SK-N-SH (cell line): ENCODE data around the gene CDKN1A. TPM values are rescaled to one million over a fixed set of nuclear protein-coding genes. Genes with fewer than 3 reads are reported as not detected.

ENCODE experiments used
- CTCF ChIA-PET: fragments of 300-600, 350-600 bp; formaldehyde crosslinking; extraction: SDS; loops from one replicate; lab custom pipeline; 2021; lab: Yijun Ruan, JAX
- POLR2A ChIA-PET: fragments of 350-600 bp; sonication (Branson Sonifier 250); formaldehyde crosslinking; extraction: SDS; loops from one replicate; lab custom pipeline; 2020; ENCODE audit warnings: antibody characterized with exemption, inconsistent platforms; lab: Yijun Ruan, JAX
- DNase-seq: peaks from one replicate; pipeline ENCODE4 v3.0.0; 2012
- H2AFZ ChIP-seq: fragments of 200-600 bp; sonication (generic); 2 replicates; pipeline ENCODE4 v1.8.1; 2016; ENCODE audit warnings: antibody characterized with exemption, mild to moderate bottlenecking, low read depth
- H3F3A ChIP-seq: fragments of 200-600 bp; sonication (generic); replicated peaks from 2 replicates; pipeline ENCODE3; 2016; ENCODE audit warnings: antibody characterized with exemption, mild to moderate bottlenecking; ENCODE audit not compliant: insufficient read depth
- H3K27ac ChIP-seq, 2 experiments: fragments of 200-500 bp in 1 of 2; fragments of 200-600 bp in 1 of 2; sonication (Bioruptor generic) in 1 of 2; sonication (generic), shearing (Covaris generic) in 1 of 2; 2 replicates each; pipeline versions ENCODE4 v1.5.1 to v1.6.1; 2014 to 2016; ENCODE audit warnings: low read depth in 2 of 2, inconsistent platforms in 1 of 2, low read length in 1 of 2, mild to moderate bottlenecking in 1 of 2, mixed read lengths in 1 of 2
- H3K27me3 ChIP-seq: fragments of 200-600 bp; sonication (generic), shearing (Covaris generic); 2 replicates; pipeline ENCODE4 v1.6.1; 2016; ENCODE audit warnings: mixed run types; ENCODE audit not compliant: insufficient read depth
- H3K36me3 ChIP-seq, 2 experiments: fragments of 200-500 bp in 1 of 2; fragments of 200-600 bp in 1 of 2; sonication (Bioruptor generic) in 1 of 2; sonication (generic) in 1 of 2; replicated peaks in 1 of 2; 2 replicates each; pipeline versions ENCODE3 to v1.5.1; 2014 to 2016; ENCODE audit warnings: low read length in 1 of 2, mild to moderate bottlenecking in 1 of 2; ENCODE audit not compliant: insufficient read depth in 2 of 2, control insufficient read depth in 1 of 2
- H3K4me1 ChIP-seq, 2 experiments: fragments of 200-500 bp in 1 of 2; fragments of 200-600 bp in 1 of 2; sonication (Bioruptor generic) in 1 of 2; sonication (generic), shearing (Covaris generic) in 1 of 2; 2 replicates each; pipeline versions ENCODE4 v1.5.1 to v1.6.1; 2014 to 2016; ENCODE audit warnings: low read depth in 1 of 2, low read length in 1 of 2, mixed run types in 1 of 2; ENCODE audit not compliant: insufficient read depth in 2 of 2, control insufficient read depth in 1 of 2
- H3K4me2 ChIP-seq: fragments of 200-600 bp; sonication (generic), shearing (Covaris generic); 2 replicates; pipeline ENCODE4 v1.6.1; 2017; ENCODE audit warnings: mixed run types
- H3K4me3 ChIP-seq, 2 experiments: fragments of 200-500 bp in 1 of 2; fragments of 200-600 bp in 1 of 2; sonication (Bioruptor generic) in 1 of 2; sonication (generic), shearing (Covaris generic) in 1 of 2; 2 replicates each; pipeline versions ENCODE4 v1.5.1 to v1.8.1; 2014 to 2016; ENCODE audit warnings: low read depth in 2 of 2, inconsistent platforms in 1 of 2, low read length in 1 of 2, mild to moderate bottlenecking in 1 of 2, mixed read lengths in 1 of 2, moderate library complexity in 1 of 2
- H3K79me2 ChIP-seq: fragments of 200-600 bp; sonication (generic); 2 replicates; pipeline ENCODE4 v1.8.1; 2017; ENCODE audit warnings: mild to moderate bottlenecking; ENCODE audit not compliant: insufficient read depth
- H3K9ac ChIP-seq: fragments of 200-600 bp; sonication (generic); 2 replicates; pipeline ENCODE4 v1.6.1; 2017; ENCODE audit warnings: mixed run types
- H3K9me2 ChIP-seq: fragments of 200-600 bp; sonication (generic); 2 replicates; pipeline ENCODE4 v1.6.1; 2017; ENCODE audit warnings: mixed run types
- H3K9me3 ChIP-seq: fragments of 200-600 bp; sonication (generic); 2 replicates; pipeline ENCODE4 v1.6.1; 2017; ENCODE audit warnings: mixed run types, mild to moderate bottlenecking, moderate library complexity
- H4K20me1 ChIP-seq: fragments of 200-600 bp; sonication (generic); 2 replicates; pipeline ENCODE4 v1.6.1; 2017; ENCODE audit warnings: mild to moderate bottlenecking, mixed run types; ENCODE audit not compliant: insufficient read depth
- ELF1 ChIP-seq: IDR thresholded peaks from 2 replicates; pipeline ENCODE4 v1.4.0; 2012
- EP300 ChIP-seq, 2 experiments: IDR thresholded peaks; 2 replicates each; pipeline versions ENCODE4 v1.4.0 to v1.6.1; 2012; ENCODE audit warnings: borderline replicate concordance in 1 of 2, low read depth in 1 of 2, low read length in 1 of 2
- FOXJ3 ChIP-seq: sonication (generic); formaldehyde crosslinking; IDR thresholded peaks from 2 replicates; pipeline ENCODE4 v1.5.1; 2020; ENCODE audit warnings: mild to moderate bottlenecking, missing genetic modification reagents
- IRF3 ChIP-seq: fragments of 150-350 bp; IDR thresholded peaks from 2 replicates; pipeline ENCODE4 v1.6.1; 2016; ENCODE audit warnings: mild to moderate bottlenecking, low read depth, low read length
- JUND ChIP-seq: IDR thresholded peaks from 2 replicates; pipeline ENCODE4 v1.4.0; 2012
- MEF2A ChIP-seq: IDR thresholded peaks from 2 replicates; pipeline ENCODE4 v1.4.0; 2012; ENCODE audit warnings: low read depth, borderline replicate concordance
- MXI1 ChIP-seq: IDR thresholded peaks from 2 replicates; pipeline ENCODE4 v1.6.1; 2012; ENCODE audit warnings: mild to moderate bottlenecking, low read depth, low read length, improper control_type of control experiment
- NFIC ChIP-seq: IDR thresholded peaks from 2 replicates; pipeline ENCODE4 v1.4.0; 2012; ENCODE audit warnings: borderline replicate concordance
- POLR2AphosphoS5 ChIP-seq: IDR thresholded peaks from 2 replicates; pipeline ENCODE4 v1.6.1; 2012; ENCODE audit warnings: low read depth, low read length
- RCOR1 ChIP-seq: fragments of 150-350 bp; IDR thresholded peaks from 2 replicates; pipeline ENCODE4 v1.6.1; 2017; ENCODE audit warnings: antibody characterized with exemption, low read length
- REST ChIP-seq: IDR thresholded peaks from 2 replicates; pipeline ENCODE4 v1.6.1; 2012; ENCODE audit warnings: mild to moderate bottlenecking, low read depth, low read length, moderate library complexity
- TAF1 ChIP-seq: IDR thresholded peaks from 2 replicates; pipeline ENCODE4 v1.6.1; 2012; ENCODE audit warnings: low read depth, mild to moderate bottlenecking, low read length, moderate library complexity, borderline replicate concordance
- TCF12 ChIP-seq: IDR thresholded peaks from 2 replicates; pipeline ENCODE4 v1.4.0; 2012
- TEAD4 ChIP-seq: IDR thresholded peaks from 2 replicates; pipeline ENCODE4 v1.4.0; 2012; ENCODE audit warnings: mild to moderate bottlenecking, borderline replicate concordance; ENCODE audit not compliant: insufficient read depth
- USF2 ChIP-seq: fragments of 150-350 bp; IDR thresholded peaks from 2 replicates; pipeline ENCODE4 v1.6.1; 2017; ENCODE audit warnings: antibody characterized with exemption, low read length, low read depth, borderline replicate concordance
- YY1 ChIP-seq: IDR thresholded peaks from 2 replicates; pipeline ENCODE4 v1.4.0; 2012; ENCODE audit warnings: low read depth, mild to moderate bottlenecking
- WGBS: methylation state at CpG from one replicate; pipeline ENCODE4 v1.1.6; 2017; ENCODE audit warnings: low lambda C conversion rate; 5-methylcytosine and 5-hydroxymethylcytosine counted together
- polyA plus RNA-seq, 3 experiments: library from polyadenylated mRNA; depleted of rRNA; stranded (reverse); fragments of >200 nt; gene quantifications; 2 replicates each; pipeline ENCODE4 v1.2.3, GENCODE V29; 2012
- TF ChIP-seq, protein P1 (sequence below): IDR thresholded peaks from 2 replicates; pipeline ENCODE4 v1.4.0; 2012; ENCODE audit warnings: low read depth
- TF ChIP-seq, protein P2 (sequence below): IDR thresholded peaks from 2 replicates; pipeline ENCODE4 v1.4.0; 2012; ENCODE audit warnings: low read depth, borderline replicate concordance

Gene CDKN1A
- polyA plus RNA-seq, 1 of the 3 experiments (the other 2 are of a cell fraction): 747 TPM

DNA sequence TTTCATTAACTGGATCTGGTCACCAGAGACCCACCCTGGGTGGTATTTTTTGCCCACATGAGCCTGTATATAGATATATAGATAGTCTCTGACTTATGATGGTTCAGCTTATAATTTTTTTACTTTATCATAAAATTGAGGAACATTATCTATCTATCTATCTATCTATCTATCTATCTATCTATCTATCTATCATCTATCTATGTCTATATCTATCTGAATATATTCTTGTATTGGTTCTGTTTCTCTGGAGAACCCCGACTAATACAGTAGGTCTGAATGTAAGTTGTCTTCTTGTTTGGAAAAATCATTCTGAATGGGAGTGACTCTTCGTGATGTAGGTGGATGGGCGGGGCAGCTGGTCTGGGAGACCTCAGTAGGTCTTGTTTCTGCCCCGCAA lies 13.3 kb upstream of the CDKN1A start:
- peaks cover 19 to 24% of the 10 kb centered on the region in 2 experiments for H3K4me1 ChIP-seq
- no peak for DNase-seq
- TF ChIP-seq JUND (no peak), USF2 (no peak), TCF12 (no peak), YY1 (no peak), MEF2A (no peak), TAF1 (no peak), TEAD4 (no peak), ELF1 (no peak), EP300 (IDR thresholded peaks at IDR 0.05; ENCODE audit: borderline replicate concordance in 1 of 2, low read depth in 1 of 2, low read length in 1 of 2) (no peak), IRF3 (no peak), RCOR1 (no peak), REST (no peak), NFIC (no peak), POLR2AphosphoS5 (no peak), MXI1 (no peak), FOXJ3 (CRISPR knock-in tag) (no peak)
- TF ChIP-seq, protein P1, sequence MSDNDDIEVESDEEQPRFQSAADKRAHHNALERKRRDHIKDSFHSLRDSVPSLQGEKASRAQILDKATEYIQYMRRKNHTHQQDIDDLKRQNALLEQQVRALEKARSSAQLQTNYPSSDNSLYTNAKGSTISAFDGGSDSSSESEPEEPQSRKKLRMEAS: no peak
- TF ChIP-seq, protein P2, sequence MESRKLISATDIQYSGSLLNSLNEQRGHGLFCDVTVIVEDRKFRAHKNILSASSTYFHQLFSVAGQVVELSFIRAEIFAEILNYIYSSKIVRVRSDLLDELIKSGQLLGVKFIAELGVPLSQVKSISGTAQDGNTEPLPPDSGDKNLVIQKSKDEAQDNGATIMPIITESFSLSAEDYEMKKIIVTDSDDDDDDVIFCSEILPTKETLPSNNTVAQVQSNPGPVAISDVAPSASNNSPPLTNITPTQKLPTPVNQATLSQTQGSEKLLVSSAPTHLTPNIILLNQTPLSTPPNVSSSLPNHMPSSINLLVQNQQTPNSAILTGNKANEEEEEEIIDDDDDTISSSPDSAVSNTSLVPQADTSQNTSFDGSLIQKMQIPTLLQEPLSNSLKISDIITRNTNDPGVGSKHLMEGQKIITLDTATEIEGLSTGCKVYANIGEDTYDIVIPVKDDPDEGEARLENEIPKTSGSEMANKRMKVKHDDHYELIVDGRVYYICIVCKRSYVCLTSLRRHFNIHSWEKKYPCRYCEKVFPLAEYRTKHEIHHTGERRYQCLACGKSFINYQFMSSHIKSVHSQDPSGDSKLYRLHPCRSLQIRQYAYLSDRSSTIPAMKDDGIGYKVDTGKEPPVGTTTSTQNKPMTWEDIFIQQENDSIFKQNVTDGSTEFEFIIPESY: no peak
- H3K79me2 ChIP-seq: no peaks in the 10 kb centered on the region
- 100% methylated on average over 4 of the region's 4 CpGs for WGBS
- no peaks in the 10 kb centered on the region for H4K20me1 ChIP-seq
- ChIA-PET CTCF (no interaction called here), POLR2A (interaction anchor here (1.4 kb wide), 1 partner anchor 11 kb away, joined by 3 read pairs; no protein-coding TSS in a partner anchor)
- no peak overlapping the region for H3K27ac ChIP-seq
- no peaks in the 10 kb centered on the region for H3K36me3 ChIP-seq
- H3F3A ChIP-seq: peaks cover 8% of the 10 kb centered on the region
- H2AFZ ChIP-seq: no peak overlapping the region
- H3K4me2 ChIP-seq: no peak overlapping the region
- no peaks in the 10 kb centered on the region for H3K9me2 ChIP-seq
- H3K9ac ChIP-seq: no peak overlapping the region
- no peak overlapping the region for H3K4me3 ChIP-seq
- no peaks in the 10 kb centered on the region for H3K9me3 ChIP-seq
- H3K27me3 ChIP-seq: no peaks in the 10 kb centered on the region
